ENCODE measurements around the gene C5. TPM values are rescaled to one million over a fixed set of nuclear protein-coding genes. Genes with fewer than 3 reads are reported as not detected.

C5 gene
- total and polyA plus RNA-seq, 2 experiments from 2014 or later: 0.31 TPM; not detected in 1

DNA sequence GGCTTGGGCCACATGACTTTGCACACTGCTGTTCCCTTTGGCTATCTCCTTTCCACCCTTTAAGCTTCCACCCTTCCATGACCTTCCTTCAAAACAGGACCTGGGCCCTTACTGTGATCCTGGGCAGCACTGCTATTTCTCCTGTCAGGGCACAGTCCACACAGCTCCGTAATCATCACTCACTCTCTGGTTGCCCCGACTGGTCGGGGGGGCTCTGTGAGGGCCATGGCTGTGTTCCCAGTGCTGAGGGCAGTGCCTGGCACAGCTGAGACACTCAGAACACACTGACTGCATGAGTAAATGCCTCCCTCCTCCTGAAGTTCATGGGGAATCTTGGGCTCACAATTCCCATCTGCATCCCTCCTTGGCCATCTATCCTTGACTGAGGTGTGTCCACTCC, 135.7 kb downstream of the C5 start (continued):
- TF ChIP-seq REST (IDR thresholded peaks at IDR 0.05; ENCODE audit: unreplicated experiment): no peak
- TF ChIP-seq JUNB (IDR thresholded peaks at IDR 0.05; ENCODE audit: unreplicated experiment): no peak
- TF ChIP-seq STAT1 (IDR thresholded peaks at IDR 0.05; ENCODE audit: unreplicated experiment): no peak
- TF ChIP-seq, protein P1, sequence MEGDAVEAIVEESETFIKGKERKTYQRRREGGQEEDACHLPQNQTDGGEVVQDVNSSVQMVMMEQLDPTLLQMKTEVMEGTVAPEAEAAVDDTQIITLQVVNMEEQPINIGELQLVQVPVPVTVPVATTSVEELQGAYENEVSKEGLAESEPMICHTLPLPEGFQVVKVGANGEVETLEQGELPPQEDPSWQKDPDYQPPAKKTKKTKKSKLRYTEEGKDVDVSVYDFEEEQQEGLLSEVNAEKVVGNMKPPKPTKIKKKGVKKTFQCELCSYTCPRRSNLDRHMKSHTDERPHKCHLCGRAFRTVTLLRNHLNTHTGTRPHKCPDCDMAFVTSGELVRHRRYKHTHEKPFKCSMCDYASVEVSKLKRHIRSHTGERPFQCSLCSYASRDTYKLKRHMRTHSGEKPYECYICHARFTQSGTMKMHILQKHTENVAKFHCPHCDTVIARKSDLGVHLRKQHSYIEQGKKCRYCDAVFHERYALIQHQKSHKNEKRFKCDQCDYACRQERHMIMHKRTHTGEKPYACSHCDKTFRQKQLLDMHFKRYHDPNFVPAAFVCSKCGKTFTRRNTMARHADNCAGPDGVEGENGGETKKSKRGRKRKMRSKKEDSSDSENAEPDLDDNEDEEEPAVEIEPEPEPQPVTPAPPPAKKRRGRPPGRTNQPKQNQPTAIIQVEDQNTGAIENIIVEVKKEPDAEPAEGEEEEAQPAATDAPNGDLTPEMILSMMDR (conservative IDR thresholded peaks at IDR 0.05; ENCODE audit: low read depth in 2 of 2): no peak

GRCh38 chr9:120913647-120914264, 136.3 kb downstream of the C5 start:
- no peak overlapping the region for H3K4me3 ChIP-seq
- H3K9me2 ChIP-seq (ENCODE audit: insufficient read depth): no peaks in the 10 kb centered on the region
- no peak overlapping the region for H3K4me2 ChIP-seq
- Mint-ChIP-seq H3K9me3 (0 out of 3 replicates have a peak, but pooled peaks cover 4% of the 10 kb centered on the region), H3K36me3 (ENCODE audit: low read depth) (0 out of 3 replicates have a peak, but pooled peaks cover 4% of the 10 kb centered on the region), H3K4me3 (no peak overlapping the region), H3K27me3 (ENCODE audit: insufficient read depth, low read depth, poor library complexity) (peaks cover 10% of the 10 kb centered on the region), H3K27ac (no peak overlapping the region), H3K4me1 (peaks cover 37% of the 10 kb centered on the region)
- TF ChIP-seq REST (IDR thresholded peaks at IDR 0.05; ENCODE audit: unreplicated experiment): peak; percentile 89
- no peak for TF ChIP-seq JUNB (IDR thresholded peaks at IDR 0.05; ENCODE audit: unreplicated experiment)
- H3F3A ChIP-seq (replicated peaks; ENCODE audit: low read depth): no peaks in the 10 kb centered on the region
- H2AFZ ChIP-seq: no peak overlapping the region
- no peaks in the 10 kb centered on the region for H3K79me2 ChIP-seq (replicated peaks; ENCODE audit: insufficient read depth)
- no peaks in the 10 kb centered on the region for H4K20me1 ChIP-seq (replicated peaks; ENCODE audit: insufficient read depth)
- no peaks in the 10 kb centered on the region for H3K27me3 ChIP-seq (ENCODE audit: insufficient read depth)
- H3K36me3 ChIP-seq (ENCODE audit: insufficient read depth): no peaks in the 10 kb centered on the region
- peak; percentile 60 for ATAC-seq
- H3K4me1 ChIP-seq (ENCODE audit: insufficient read depth): peaks cover 18% of the 10 kb centered on the region
- no peak overlapping the region for H3K27ac ChIP-seq (ENCODE audit: low read depth)
- peak; percentile 60 for DNase-seq (ENCODE audit: low spot score)

Measured in GM23338 (cell line).